SK-MEL-5 (cell line): ENCODE data around the gene OIT3. TPM values are rescaled to one million over a fixed set of nuclear protein-coding genes. Genes with fewer than 3 reads are reported as not detected.

Experiments
- DNase-seq: peaks from one replicate; pipeline ENCODE4 v3.0.0-alpha.2; 2016; ENCODE audit warnings: low read depth, low spot score
- in situ Hi-C: cut with HindIII; loops from 2 replicates; pipeline ENCODE4 v1.10.0; 2016; ENCODE audit warnings: low sequenced_read_pairs, high pct_unique_total_duplicates, low pct_unique_long_range_greater_than_20kb
- total RNA-seq: library from RNA; depleted of rRNA; stranded (reverse); fragments of >200 nt; shearing (Covaris generic); gene quantifications from 2 replicates; pipeline ENCODE4 v1.2.3, GENCODE V29; 2014

OIT3 gene
- total RNA-seq, 1 experiment from 2014 or later: not detected

DNA sequence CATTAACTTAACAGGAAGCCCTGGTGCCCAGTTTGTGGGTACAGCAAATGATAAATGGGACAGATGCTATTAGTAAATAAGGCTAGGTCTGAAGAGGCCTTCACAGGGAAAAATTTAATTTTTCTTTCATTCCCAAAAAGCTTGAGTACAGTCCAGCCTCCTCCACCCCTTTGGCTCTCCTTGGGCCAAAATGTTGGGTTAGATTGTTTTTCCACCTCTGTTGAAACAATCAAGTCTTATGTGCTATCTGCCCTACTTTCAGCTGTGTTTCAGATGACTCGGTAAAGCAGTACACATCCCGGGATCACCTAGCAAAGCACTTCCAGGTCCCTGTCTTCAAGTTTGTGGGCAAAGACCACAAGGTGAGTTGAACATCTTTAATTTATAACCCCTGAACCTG, 36.7 kb downstream of the OIT3 start:
- no peak for DNase-seq
- in situ Hi-C loops: no loop called here

DNA sequence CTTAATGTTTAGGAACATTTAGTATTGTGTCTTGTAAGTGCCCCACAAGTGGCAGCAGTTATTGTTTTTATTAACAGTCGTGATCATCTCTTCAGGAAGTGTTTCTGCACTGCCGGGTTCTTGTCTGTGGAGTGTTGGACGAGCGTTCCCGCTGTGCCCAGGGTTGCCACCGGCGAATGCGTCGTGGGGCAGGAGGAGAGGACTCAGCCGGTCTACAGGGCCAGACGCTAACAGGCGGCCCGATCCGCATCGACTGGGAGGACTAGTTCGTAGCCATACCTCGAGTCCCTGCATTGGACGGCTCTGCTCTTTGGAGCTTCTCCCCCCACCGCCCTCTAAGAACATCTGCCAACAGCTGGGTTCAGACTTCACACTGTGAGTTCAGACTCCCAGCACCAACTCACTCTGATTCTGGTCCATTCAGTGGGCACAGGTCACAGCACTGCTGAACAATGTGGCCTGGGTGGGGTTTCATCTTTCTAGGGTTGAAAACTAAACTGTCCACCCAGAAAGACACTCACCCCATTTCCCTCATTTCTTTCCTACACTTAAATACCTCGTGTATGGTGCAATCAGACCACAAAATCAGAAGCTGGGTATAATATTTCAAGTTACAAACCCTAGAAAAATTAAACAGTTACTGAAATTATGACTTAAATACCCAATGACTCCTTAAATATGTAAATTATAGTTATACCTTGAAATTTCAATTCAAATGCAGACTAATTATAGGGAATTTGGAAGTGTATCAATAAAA, 38.9 kb downstream of the OIT3 start:
- no peak for DNase-seq
- in situ Hi-C loops: no loop called here

DNA sequence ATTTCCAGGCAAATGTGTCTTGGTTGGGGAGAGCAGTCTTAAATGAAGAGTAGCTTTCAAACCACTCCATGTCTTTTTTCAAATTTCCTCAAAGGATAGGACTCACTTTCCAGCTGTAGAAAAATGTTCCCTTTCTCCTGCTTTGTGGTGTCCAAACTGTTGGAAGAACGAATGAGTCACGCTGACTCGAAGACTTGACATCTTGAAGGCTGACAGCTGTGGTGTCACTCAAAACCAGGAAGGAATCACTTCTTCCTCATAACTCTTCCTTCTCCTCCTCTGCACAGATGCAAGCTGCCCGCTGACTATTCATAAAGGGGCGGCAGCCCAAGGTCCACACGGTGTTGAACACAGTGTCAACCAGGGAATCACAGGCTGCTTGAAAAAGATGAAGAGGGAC, 41.8 kb downstream of the OIT3 start:
- no peak for DNase-seq

DNA sequence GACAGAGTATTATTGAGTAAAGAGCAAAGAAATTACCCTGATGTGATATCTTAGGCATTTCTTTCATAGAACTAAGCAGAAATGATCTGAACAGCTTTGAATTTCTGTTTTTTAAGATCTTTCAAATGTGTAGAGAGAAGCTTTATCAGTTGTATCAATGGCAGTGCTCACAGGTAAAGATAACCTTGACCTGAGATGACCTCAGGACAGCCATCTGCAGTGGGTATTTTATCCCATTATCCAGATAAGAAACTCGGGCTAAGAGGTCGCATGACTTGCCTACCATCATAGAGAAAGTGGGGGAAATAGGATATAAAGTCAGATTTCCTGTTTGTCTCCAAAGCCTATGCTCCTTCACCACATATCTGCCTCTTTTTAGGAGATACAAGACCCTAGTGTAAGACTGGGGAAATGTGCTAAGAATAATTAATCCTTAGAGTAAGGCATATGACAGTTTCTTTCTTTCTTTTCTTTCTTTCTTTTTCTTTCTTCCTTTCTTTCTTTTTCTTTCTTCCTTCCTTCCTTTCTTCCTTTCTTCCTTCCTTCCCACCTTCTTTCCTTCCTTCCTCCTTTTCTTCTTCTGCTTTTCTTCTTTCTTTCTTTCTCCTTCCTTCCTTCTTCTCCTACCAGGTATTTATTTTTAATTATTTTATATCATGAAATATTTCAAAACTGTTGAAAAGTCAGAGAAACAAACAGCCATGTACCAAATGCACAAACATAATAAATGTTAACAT, 50.1 kb downstream of the OIT3 start:
- DNase-seq: no peak
- in situ Hi-C loops: no loop called here

More for the DNA sequence above, 41.8 kb downstream of the OIT3 start:
- in situ Hi-C loops: no loop called here

DNA sequence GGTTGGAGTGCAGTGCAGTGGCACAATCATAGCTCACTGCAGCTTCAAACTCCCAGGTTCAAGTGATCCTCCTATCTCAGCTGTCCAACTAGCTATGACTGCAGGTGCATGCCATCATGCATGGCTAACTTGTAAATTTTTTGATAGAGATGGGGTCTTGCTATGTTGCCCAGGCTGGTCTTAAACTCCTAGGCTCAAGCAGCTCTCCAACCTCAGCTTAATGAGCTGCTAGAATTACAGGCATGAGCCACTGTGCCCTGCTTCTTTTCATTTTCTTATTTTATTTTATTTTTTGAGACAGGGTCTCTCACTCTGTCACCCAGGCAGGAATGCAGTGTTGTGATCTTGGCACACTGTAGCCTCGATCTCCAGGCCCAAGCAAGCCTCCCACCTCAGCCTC, 53.4 kb downstream of the OIT3 start:
- in situ Hi-C loops: no loop called here
- no peak for DNase-seq

DNA sequence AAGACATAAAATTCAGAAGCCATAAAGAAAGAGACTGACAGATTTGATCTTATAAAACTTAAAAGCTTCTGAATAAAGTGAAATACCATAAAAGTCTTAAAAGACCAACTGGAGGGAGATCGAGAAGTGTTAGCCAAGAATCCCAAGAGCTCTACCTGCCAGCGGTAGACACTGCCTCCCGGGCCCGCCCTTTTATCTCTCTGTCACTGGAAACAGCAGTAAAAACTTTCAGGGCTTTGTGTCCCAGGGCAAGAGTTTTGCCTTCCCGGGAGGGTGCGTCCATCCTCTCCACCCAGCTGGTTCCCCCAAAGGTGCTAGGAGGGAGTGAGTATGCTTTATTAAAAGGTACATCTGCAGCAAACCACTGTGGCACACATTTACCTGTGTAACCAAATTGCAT, 55.2 kb downstream of the OIT3 start:
- in situ Hi-C loops: no loop called here

DNA sequence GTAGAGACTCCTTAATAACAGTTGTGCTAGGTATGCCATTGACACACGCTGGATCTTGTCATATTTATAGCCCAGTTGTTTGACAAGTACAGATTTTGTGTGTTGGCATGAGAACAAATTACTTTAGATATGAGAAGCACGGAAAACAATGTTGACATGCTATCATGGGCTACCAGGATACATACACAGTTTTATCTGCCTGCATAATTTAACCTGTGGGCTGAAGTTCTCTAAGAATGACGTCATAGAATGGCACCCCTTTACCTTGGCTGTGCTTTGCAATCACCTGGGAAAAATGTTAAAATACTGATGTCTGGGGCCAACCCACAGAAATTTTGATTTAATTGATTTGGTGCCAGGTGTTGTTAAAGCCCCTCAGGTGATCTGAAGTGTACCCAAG, 58.2 kb downstream of the OIT3 start:
- in situ Hi-C loops: no loop called here
- DNase-seq: no peak

More for the DNA sequence above, 55.2 kb downstream of the OIT3 start:
- no peak for DNase-seq

DNA sequence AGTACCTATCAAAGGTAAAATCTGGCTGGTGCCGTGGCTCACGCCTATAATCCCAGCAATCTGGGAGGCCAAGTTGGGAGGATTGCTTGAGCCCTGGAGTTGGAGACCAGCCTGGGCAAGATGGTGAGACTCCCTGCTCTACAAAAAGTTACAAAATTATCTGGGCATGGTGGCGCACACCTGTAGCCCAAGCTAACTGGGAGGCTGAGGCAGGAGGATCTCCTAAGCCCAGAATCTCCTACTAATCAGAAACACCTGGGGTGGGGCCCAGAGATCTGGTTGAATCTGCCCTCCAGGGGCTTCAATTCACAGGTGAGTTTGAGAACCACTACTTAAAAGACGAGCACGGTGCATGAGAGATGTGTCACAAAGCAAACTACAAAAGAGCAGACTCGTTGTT, 58.6 kb downstream of the OIT3 start:
- in situ Hi-C loops: no loop called here
- no peak for DNase-seq

DNA sequence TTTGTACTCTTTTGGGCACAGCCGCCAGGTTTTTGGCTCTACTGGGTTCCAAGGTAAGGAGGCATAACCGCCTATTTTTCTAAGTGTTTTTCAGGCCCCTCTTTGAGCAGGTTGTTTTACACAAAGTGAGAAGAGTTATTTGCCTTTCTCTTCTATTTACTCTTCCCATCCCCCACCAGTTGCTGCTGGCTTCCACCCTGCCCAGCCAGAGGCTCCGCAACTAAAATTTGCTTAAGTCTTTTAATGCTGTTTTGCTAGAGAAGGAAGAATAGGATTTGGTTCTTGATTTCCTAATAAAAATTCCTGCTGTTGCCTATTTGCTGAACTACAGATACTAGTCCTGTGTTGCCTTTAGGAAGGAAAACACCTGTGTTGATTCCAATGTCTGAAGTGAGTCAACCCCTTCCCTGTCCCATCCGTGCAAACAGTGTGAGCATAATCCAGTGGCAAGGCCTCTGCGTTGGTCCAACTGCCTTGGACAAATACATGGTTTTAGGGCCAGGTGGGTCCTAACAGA, 59.2 kb downstream of the OIT3 start:
- DNase-seq: no peak
- in situ Hi-C loops: no loop called here

DNA sequence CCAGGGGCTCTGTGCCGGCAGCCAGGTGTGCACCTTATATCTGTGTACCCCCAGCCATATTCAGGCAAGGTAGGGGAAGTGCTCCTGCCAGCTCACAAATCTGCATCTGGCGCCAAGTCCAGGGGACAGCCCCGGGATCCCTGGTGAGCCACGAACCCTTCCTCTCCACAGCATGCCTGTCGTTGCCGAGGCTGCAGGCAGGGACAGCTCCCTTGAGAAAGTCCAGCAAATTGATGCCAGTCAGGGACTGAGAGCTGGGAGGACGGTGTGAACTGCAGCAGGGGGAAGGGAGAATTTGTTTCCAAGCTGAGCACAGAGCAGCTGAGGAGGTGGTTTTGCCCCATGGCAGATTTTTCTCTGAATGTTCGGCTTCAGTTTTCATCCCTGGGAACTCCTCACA, 60.1 kb downstream of the OIT3 start:
- DNase-seq: no peak
- in situ Hi-C loops: no loop called here

DNA sequence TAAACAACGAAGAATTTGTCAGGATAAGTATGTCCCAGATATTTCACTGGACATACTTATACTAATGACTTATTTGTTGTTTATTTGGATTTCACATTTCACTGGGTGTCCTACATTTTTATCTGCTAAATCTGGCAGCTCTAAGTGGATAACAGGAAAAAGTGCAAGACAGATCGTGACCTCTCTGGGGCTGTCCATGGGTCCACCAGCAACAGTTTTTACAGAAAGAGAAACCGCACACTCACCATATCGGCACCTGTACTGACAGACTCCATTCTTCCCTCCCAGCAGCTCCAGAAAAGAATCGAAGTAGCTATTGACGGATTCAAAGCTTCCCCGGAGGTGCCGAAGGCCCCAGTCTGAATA, 60.7 kb downstream of the OIT3 start:
- no peak for DNase-seq
- in situ Hi-C loops: no loop called here

DNA sequence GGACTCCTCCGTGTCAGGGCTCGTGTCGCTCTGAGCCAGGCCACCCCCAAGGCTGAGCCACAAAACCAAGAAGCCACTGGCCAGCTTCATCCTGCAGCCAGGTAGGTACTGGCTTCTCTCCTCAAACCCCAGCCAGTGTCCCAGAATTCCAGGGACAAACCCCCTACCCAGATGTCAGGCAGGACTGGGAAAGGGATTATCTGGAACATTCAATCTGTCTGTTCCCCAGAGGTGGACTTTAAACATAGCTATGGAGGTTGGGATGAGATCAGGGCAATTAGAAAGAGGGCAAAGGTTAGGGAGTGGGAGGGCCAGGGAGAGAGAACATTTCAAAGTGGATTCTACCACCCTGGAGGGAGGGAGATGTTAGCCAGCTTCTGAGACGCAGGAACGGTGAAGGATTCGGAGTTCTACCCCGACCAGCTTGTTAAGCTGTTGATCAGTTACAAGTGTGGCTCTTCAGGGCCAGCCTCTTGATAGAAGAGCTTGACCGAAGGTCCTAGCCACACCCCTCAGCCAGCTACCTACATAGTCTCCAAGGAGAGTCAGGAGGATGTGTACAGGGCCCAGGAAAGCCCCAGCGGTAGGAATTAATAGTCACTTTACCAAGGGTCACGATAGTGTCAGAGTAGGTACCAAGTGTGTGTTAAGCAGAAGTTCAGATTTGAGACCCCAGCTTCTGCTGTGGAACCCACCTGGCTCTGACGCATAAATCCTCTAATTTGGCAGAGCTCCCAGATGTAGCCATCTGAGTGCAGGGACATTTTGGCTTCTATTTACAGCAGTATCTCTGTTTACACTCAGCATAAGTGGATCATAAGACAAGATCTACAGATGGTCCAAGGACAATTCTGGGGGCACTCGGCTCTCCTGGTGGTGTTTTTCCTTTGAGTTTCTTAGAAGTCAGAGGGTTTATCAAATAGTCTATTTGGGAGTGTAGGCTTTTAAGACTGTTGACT, 61.3 kb downstream of the OIT3 start, which contains the start of gene PLA2G12B:
Gene PLA2G12B (minus strand): TSS at position 211 of the 959 bp plus-strand sequence. CDS start 121 bp downstream, at position 90.
- in situ Hi-C loops: no loop called here
- DNase-seq: no peak

DNA sequence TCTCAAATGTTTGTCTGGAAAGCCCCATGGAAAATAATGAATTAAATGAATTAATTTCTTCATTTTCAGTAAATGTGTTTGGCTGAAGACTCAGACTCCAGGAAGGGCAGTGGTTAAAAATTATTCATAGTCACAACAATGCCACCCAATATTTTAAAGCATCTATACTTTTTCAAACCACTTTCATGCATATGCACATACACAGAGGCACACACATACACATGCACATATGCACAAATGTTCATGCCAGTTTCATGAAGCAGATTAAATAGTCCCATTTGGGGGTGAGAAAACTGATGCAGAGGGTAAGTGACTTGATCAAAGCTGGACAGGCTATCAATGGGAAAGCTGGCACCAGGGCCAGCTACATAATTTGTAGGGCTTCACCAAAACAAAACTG, 62.5 kb downstream of the OIT3 start:
- DNase-seq: no peak
- in situ Hi-C loops: no loop called here

DNA sequence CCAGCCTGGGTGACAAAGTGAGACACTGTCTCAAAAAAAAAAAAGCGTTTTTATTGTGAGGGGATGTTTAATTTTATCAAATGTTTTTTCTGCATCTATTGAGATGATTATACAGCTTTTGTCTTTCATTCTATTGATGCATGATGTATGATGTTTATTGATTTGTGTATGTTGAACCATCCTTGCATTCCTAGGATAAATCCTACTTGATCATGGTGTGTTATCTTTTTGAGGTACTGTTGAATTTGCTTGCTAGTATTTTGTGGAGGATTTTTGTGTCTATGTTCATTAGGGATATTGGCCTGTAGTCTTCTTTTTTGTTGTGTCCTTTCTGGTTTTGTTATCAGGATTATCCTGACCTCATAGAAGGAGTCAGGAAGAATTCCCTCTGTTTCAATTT, 83.3 kb downstream of the OIT3 start:
- in situ Hi-C loops: no loop called here
- DNase-seq: no peak

DNA sequence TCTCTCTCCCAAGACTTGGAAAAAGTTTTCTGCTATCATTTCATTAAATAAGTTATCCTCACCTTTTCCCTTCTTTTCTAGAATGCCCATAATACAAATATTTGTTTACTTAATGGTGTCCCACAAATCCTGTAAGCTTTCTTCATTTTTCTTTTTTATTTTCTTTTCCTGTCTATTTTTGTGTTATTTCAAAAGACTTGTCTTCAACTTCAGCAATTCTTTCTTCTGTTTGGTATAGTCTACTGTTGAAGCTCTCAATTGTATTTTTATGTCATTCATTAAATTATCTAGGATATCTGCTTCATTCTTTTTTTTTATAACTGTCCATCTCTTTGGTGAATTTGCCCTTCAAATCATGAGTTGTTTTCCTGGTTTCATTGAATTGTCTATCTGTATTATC, 86.2 kb downstream of the OIT3 start:
- in situ Hi-C loops: no loop called here
- no peak for DNase-seq

DNA sequence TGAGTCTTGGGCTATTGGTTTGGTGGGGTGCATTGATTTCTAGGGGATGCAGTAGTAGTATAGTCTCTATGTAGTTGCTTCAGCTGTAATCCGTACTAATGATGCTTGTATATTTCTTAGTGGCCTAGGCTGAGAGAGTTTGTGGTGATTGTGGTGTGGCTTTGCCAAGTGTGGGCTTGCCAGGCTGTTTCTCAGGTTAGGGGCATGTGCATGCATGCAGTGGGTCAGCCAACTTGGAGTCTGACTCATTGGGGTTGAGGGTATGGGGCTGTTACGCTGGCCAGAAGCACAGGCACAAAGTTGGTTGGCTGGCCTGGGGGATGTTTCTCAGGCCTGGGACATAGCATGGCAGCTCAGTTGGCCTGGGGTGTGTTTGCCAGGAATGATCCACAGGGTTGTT, 86.8 kb downstream of the OIT3 start:
- no peak for DNase-seq
- in situ Hi-C loops: no loop called here

DNA sequence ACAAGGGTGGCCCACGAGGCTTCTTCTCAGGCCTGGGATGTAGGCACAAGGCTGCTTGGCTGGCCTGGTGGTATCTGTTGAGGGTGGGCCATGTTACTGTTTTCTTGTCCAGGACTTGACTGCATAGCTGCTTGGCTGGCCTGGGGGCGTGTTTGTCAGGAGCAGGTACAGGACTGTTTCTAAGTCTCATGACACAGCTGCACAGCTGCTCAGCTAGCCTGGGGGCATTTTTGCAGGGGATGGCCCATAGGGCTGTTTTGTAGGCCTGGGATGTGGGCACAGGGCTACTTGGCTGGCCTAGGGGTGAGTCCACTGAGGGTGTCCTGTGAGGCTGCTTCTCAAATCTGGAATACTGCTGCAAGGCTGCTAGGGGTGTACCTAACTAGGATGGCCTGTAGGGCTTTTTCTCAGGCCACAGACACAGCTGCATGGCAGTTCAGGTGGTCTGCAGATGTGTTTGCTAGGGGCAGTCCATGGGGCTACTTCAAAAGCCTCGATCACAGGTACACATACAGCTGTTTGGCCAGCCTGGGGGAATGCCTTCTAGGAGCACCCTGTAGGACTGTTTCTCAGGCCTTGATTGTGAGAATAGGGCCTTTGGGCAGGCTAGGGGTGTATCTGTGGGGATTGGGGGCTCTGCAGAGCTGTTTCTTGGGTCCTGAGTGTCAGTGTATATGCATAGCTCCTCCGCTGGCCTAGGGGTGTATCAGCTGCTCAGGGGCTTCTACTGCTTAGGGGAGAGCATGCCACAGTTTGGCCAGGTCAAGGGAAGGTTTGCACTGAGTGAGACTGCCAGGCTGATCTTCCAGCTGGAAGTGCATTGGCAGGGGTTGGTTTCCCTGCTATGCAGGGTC, 87.7 kb downstream of the OIT3 start:
- in situ Hi-C loops: no loop called here
- no peak for DNase-seq
